A172 (cell line): ENCODE results near the gene FSD2. TPM values are rescaled to one million over a fixed set of nuclear protein-coding genes. Genes with fewer than 3 reads are reported as not detected.
"Not testable (repeated sequence)": the region's sequence is repeated elsewhere in the genome, so short reads cannot be mapped to it uniquely, and the experiment has no call there.

Experiments used
- DNase-seq: peaks from one replicate; pipeline ENCODE4 v3.0.0-alpha.2; 2015; ENCODE audit warnings: low spot score
- total RNA-seq: library from RNA; depleted of rRNA; stranded (reverse); fragments of >200 nt; shearing (Covaris generic); gene quantifications from 2 replicates; pipeline ENCODE4 v1.2.3, GENCODE V29; 2014

The FSD2 gene
- total RNA-seq, 1 experiment from 2014 or later, result not detected

DNA sequence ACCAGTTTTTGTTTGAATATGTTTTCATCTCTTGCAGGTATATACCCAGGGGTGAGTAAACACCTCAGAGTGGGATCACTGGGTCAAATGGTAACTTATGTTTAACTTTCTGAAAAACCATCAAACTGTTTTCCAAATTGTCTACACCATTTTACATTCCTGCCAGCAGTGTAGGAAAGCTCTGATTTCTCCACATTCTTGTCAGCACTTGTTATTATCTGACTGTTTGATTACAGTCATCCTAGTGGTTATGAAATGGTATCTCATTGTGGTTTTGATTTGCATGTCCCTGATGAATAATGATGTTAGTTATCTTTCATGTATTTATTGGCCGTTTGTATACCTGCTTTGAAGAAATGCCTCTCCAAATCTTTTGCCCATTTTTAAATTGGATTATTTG, 13.8 kb downstream of the FSD2 start:
- DNase-seq, result no peak

DNA sequence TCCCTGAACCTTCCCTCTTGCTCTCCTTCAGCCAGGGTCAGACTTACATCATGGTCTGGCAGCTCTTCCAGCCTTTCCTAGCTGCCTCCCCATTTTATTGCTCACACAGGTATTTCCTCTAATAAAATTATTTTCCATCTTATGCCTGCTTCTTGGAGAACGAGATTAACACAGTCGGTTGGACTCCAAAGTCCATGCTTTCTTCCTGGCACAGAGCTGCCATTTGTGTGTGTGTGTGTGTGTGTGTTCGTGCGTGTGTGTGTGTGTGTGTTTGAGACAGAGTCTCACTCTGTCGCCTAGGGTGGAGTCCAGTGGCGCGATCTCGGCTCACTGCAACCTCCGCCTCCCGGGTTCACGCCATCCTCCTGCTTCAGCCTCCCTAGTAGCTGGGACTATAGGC, 15.5 kb downstream of the FSD2 start:
- no peak for DNase-seq

DNA sequence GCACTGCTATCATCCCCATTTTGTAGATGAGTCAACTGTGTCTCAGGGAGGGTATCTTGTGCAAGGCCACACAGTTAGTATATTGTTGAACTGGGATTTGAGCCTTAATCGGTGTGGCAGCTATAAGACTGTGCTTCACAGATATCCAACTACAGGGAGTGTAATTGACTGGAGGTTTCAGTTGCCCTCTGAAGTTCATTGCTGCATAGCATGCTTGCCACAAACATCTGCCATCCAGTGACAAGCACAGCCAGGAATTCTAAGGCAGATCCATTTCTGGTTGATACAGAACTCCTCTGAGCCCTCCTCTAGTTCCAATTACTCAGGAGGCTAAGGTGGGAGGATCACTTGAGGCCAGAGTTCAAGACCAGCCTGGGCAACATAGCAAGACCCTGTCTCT, 16.4 kb downstream of the FSD2 start:
- no peak for DNase-seq

DNA sequence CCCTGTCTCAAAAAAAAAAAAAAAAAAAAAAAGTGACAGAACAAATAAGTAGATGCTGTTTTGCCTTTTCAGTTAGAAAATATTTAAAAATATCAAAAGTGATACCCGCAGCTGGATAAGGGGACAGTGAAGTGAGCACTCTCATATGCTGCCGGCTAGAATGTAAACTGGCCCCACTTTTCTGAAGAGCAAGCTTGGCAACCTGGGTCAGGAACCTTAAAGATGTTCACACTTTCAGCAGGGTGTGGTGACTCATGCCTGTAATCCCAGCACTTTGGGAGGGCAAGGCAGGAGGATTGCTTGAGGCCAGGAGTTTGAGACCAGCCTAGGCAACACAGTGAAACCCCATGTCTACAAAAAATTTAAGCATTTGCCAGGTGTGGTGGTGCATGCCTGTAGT, 17.4 kb downstream of the FSD2 start:
- no peak for DNase-seq

DNA sequence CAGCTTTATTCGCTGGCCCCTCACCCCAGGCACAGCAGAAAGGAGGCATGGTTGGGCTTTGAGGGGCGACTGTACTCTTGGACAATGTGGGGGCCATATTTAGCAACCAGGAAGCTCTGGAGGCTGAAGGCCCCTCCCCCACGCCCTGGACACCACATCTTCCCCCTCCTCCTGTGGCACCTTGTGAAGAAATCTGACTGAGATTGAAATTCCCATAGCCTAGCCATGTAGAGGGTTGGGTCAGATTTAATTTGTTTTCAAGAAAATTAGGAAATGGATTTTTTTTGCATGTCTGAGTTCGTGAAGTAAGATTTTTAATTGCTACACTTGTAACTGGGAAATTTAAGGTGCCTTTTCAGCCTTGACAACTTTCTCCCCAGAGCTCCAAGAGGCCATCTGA, 24.5 kb downstream of the FSD2 start:
- no peak for DNase-seq

DNA sequence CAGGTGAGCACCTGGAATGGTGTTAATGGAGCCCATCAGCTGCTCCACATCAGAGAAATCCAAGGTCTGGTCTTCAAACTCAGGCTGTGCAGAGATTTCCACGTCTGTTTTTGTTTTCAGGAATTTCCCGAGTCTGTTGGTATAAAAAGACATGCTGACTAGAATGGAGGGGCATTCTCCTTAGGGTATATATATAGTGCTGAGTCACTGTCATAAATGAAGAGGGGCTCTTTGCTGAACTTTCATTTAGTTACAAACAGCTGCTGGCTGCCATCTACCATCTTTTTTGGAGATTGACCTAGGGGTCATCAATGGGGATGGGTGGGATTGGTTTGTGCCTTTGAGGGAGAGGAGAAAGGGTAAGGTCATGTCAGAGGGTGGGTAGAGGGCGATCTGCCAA, 27.1 kb downstream of the FSD2 start:
- no peak for DNase-seq

DNA sequence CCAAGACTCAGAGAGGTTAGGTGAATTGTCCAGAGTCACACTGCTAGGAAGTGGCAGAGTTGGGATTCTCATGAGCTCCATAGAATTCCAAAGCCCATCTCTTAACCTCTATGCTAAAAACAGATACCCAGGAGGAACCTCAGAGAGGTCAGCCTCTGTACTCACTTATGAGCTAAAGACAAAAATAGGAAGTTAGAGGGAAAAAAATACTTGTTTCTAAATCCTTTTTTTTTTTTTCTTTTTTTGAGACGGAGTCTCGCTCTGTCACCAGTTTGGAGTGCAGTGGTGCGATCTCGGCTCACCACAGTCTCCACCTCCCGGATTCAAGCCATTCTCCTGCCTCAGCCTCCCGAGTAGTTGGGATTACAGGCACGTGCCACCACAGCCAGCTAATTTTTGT, 31.4 kb downstream of the FSD2 start:
- DNase-seq, result no peak

DNA sequence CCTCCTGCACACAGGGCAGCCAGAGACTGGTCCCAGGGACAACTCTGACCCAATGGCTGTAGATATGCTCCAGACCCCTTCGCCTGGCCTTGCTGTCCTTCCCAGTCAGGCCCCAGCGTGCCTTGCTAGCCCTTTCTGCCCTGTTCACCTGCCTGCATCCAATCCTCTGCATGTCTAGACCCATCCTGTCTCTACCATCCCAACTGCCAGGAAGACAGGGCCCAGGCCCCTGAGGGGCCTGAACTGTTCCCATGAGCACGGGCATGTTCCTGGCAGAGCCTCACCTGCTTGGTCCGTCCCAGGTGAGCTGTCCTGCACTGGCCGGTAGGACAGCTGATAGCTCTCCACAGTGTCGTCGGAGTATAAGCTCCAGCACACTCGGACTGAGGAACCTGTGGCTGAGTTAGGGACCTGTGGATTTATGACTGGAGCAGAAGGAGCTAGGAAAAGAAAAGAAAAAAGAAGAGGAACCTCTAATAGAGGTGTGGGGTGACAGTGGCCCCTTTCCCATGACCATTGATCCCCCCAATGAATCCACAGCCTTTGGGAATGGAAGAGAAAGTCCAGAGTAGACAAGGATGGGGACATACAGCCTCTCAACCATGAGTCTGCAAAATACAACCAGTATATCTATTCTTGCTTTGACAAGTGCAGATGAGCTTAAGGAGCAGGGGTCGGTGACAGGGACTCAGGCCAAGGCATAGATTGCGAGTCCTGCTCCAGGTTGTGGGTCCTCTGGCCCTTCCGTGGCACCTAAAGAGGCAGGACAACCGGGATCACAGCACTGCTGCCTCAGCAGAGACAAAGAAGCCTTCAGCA, 33.9 kb downstream of the FSD2 start:
- DNase-seq, result no peak

DNA sequence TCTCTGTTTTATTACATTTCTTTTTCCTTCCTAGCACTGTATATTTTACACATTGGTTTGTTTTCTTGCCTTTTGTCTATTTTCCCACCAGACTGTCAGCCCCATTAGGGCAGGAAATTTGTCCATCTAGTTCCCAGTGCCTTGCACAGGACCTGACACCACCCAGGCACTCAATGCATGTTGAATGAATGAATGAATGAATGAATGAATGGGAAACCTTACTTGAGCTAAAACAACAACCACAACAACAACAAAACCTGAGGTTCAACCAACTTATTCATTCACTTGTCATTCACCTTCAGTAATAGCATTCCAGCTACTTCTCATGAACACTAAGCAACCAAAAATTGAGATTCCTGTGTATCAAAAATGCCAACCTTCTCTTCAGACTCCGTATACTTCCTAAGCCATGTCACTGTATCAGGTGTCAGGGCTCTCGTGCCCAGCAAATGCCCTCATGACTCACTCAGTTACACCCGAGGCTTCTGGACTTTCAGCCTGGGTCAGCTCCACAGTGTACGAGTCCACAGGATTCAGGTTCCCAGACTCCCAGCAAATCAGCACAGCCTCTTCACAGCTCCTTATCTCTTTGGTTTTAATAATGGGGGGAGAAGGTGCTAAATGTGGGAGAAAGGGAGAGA, 37.3 kb downstream of the FSD2 start:
- DNase-seq, result peak; percentile 22

DNA sequence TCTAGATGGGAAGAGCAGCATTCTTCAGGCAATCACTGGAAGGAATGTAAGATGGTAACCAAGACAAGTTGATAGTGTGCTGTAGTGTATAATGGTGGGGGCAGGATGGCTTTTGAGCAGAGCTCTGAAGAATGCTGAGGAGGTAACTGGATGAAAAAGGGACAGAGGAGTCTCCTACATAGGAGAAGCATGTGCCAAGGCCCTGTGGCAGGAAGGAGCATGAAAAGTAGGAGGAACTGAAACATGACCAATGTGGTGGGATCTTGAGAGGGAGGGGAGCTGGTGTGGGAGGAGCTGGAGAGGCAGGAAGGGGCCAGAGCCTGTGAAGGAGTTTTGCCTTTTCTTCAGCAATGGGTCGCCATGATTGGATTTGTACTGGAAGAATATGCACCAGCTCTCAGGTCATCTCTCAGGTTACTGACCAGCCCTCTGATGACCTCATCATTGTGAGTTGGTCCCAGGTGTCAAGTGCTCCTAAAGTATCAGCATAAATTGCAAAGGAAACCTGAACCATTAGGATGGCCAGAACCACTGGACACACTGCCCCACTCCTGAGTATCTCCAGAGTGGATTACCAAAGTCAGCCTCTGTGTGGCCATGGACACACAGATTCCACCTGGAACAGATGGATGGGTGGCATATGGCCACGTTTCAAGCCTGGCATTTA, 38.6 kb downstream of the FSD2 start:
- no peak for DNase-seq

DNA sequence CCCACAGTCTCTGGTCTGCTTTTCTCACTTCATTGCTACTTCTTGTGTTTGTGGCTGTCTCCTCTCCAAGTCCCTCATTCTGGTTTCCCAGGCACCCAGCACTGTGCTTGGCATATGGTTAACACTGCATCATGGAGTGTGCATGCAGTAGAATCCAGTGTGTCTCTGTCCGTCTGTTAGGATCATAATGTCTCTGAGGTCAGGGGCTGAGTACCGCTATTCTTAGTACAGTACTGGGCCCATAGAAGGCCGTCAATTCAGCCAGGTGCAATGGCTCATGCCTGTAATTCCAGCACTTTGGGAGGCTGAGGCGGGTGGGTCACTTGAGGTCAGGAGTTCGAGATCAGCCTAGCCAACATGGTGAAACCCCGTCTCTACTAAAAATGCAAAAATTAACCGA, 39.7 kb downstream of the FSD2 start:
- DNase-seq, result not testable (repeated sequence)

DNA sequence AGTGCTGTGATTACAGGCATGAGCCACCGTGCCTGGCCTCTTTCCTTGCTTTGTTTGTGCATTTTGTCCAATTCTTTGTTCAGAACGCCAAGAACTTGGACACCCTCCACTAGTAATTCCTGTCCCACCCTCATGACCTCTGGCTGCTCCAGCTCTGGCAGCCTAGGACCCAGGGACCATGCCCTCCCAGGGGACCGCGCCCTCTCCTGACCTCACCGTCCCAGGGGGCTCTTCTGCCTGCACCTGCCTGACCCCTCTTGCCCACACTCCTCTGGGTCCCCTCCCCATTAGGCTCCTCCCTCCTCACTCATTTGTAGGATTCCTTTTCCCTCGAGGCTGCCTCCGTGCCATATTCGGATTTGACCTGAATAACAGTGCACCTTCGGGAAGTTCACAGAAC, 41.1 kb downstream of the FSD2 start:
- no peak for DNase-seq

DNA sequence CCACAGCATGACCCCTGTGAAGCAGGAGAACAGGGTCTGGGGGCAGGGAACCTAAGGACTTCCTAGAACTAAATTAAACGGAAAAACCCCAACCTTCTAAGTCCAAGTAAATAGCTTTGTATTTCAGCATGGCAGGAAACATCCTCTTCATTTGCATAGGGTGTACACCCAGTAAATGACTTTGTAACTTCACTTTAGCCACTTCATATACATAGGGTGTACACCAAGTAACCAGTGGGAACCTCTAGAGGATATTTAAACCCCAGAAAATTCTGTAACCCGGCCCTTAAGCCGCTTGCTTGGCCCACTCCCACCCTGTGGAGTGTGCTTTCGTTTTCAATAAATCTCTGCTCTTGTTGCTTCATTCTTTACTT, 41.8 kb downstream of the FSD2 start:
- DNase-seq, result no peak

DNA sequence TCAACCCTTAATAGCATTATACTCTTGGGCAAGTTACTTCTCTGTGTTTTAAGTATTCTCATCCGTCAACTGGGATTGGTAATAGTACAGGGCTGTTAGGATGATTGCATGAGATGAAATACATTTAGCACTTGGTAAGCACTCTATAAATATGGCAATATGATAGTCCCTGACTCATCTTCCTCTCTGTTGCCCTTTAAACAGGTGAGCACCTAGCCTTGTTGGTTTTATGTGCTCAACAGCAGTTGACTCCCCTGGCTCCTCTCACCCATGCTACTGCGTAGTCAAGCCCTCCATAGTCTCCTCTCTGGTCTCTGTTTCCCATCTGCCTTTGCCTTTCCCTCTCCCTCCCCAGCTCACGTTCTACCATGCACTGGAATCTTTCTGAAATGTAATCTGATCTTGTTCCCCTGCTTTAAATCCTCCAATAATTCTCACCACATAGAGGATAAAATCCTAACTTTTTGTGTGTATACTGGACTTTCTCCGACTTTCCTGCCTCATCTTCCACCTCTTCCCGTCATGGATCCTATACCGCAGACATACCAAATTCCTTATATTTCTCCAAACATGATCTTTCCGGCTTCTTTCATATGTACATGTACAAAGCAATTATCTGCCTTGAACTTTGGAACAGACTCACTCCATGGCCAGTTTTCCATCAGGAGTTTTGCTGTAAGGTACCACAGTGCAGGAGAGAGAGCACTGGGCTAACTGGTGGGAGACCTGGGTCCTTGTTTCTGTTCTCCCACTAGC, 42.3 kb downstream of the FSD2 start:
- no peak for DNase-seq

DNA sequence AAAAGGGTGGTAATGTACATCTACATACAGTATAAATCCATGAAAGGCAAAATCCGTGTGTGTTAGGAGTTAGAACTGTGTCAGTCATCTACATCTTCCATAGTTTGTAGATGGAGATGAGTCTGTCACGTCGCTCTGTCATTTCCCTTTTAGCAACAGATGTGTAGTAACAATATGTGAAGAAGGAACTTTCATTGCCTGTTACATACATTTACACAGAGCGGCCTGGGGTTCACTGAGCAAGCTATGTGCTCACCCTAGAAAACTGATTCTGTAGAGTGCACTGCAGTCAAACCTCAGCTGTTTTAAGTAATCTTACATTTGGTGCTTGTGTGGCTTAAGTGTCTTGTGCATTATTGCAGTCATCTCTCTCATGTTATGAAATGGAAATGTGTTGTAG, 54.6 kb downstream of the FSD2 start:
- DNase-seq, result no peak

DNA sequence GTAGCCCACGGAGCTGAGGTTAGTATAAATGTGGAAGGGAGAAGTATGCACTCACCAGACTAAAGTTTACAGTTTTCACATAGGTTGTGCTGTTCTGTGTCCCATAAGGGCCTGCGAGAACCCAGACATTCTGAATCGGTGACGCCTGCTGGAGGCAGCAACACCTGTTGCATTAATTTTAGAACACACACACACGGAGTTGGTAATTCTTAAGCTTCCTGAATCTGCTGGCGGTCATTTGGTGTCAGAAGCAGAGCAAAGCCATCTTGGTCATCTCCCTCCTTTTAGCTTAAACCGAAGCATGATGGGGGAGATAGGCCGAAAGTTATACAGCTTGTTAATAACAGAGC, 55.1 kb downstream of the FSD2 start:
- DNase-seq, result peak; percentile 5

DNA sequence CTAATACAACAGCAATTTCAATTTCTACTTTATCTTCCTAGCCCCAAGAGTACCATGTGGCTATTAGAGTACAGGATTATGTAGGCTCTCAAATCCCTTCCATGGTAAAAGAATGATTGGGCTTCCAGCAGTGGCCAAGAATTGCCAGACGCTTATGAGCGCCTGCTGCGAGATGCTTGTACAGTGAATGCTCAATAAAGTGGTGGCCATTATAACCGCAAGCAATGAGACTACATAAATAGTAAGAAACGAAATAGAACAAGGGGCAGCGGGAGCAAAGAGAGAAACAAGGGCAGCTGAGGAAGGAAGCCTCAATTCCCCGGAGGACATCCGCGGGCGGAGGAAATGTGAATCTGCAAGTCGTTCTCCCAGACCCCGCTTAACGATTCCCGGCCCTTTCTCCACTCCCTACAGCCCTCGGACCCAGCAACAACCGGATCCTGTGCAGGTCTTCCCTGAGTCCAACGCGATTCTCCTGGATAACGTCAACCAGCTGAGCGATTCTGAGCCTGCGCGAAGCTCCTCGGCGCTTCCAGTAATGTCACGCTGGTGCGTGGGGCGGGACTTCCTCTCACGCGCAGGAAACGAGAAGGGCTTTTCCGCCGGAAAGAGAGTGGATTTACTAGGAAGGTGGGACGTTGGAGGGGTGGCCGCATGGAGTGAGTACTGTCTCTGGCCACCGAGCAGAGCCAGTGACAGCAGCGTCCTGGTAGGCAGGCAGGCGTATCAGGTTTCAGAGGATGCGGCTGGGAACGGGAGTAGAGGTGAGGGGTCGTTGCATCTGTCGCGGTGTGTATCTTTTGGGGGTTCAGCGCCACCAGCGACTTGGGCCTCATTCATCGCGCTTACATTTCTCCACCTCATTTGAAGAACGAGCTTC, 55.7 kb downstream of the FSD2 start:
- peak; percentile 89 for DNase-seq

DNA sequence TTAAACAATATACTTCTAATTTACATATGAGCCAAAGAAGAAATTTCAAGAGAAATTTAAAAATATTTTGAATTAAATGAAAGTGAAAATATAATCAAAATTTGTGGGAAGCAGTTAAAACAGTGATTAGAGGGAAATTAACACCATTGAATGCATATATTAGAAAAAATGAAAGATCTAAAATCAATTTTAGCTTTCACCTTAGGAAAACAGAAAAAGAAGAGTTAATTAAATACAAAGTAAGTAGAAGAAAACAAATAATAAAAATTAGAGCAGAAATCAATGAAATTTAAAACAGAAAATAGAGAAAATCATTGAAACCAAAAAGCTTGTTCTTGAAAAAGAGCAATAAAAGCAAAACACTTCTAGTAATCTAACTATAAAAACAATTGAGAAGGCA, 57.6 kb downstream of the FSD2 start:
- no peak for DNase-seq

DNA sequence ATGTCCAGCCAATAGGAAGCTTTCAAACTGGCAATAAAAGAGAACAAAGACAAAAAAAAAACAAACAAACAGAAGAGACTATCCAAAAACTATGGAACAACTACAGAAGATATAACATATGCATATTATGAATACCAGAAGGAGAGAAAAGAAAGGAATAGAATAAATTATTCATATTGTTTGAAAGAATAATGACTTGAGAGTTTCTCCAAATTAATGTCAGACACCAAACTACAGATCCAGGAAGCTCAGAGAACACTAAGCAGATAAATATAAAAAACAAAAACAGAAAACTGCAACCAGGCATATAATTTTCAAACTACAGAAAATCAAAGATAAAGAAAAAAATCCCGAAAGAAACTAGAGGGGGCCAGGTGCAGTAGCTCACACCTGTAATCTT, 62.1 kb downstream of the FSD2 start:
- no peak for DNase-seq

DNA sequence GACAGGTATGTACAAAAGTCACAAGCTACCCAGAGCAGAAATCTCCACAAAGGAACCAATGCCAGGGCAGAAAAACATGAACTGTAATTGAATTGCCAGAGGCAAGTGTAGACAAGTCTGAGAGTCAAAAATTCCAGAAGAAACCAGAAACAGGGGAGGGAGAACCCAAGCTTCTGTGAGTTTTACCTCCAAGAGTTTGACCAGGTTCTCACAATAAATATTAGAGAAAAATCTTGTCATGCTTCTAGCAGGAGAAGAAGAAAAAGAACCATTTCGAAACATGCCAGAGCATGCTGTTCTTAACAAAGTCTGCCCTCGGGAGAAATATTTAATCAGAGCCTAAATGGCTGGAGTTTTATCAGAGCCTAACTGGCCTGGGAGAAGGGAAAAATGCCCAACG, 63.7 kb downstream of the FSD2 start:
- DNase-seq, result no peak

DNA sequence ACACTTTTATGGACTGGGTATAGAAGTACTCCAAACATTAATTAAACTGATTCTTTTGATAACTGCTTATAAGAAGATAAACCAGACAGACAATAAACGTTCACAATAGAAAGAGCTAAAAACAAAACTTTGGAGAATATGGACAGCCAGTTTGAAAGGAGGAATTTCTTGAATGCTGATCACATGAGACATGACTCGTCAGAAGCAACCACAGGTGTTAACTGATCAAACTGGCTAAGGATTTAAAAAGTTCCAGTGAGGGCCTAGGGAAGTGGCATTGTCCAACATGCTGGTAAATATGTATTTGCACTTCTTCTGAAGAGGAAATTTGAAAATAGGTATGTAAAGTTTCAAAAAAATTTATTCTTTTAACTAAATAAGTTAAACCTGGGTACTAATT, 66.8 kb downstream of the FSD2 start:
- peak; percentile 34 for DNase-seq

DNA sequence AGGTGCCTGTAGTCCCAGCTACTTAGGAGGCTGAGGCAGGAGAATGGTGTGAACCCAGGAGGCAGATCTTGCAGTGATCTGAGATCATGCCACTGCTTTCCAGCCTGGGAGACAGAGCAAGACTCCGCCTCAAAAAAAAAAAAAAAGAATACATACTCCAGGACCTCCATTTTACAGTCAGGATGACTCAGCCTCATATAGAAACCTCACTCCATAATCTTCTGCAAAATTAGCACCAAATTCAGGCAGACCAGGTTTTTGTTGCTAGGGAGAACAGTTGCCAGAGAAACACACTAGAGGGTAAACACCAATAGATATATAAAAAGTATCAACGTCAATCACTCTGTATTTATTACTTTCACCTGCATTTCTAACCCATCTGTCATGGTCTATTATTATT, 67.9 kb downstream of the FSD2 start:
- DNase-seq, result peak; percentile 15
